Left ventricle myocardium inferior (tissue), 1 donor: ENCODE measurements around the gene ZC3H15. TPM values are rescaled to one million over a fixed set of nuclear protein-coding genes. Genes with fewer than 3 reads are reported as not detected.
"Not testable (repeated sequence)": the region's sequence is repeated elsewhere in the genome, so short reads cannot be mapped to it uniquely, and the experiment has no call there.

Source experiments
- DNase-seq: peaks from one replicate; pipeline ENCODE4 v3.0.0-alpha.2; 2020
- H3K27ac ChIP-seq: fragments of 200-600 bp; replicated peaks from 2 replicates; pipeline ENCODE4 v1.8.0; 2021
- H3K27me3 ChIP-seq: fragments of 200-600 bp; 2 replicates; pipeline ENCODE4 v1.8.0; 2021; ENCODE audit warnings: low read depth
- H3K36me3 ChIP-seq: fragments of 200-600 bp; 2 replicates; pipeline ENCODE4 v1.8.0; 2021
- H3K4me1 ChIP-seq: fragments of 200-600 bp; 2 replicates; pipeline ENCODE4 v1.8.0; 2021
- H3K4me3 ChIP-seq: fragments of 200-600 bp; 2 replicates; pipeline ENCODE4 v1.8.0; 2021; ENCODE audit warnings: mild to moderate bottlenecking, moderate library complexity
- H3K9me3 ChIP-seq: fragments of 200-600 bp; replicated peaks from 2 replicates; pipeline ENCODE4 v1.8.0; 2021
- intact Hi-C: fragments of 100-400 bp; cut with micrococcal nuclease; formaldehyde crosslinking; loops from one replicate; pipeline ENCODE4 v1.11.0; 2022
- long read RNA-seq: library from polyadenylated mRNA; unstranded; transcript quantifications from one replicate; pipeline ENCODE4 v2.0.0, GENCODE V29; 2021
- total RNA-seq: library from RNA; stranded (reverse); fragmentation: NEBNext Ultra II Directional; extraction: Animal tissue kit (Norgen Biotek cat#: 25700); gene quantifications from one replicate; pipeline ENCODE4 v1.2.1, GENCODE V29; 2021
- TF ChIP-seq, protein P1 (sequence below): fragments of 200-600 bp; IDR thresholded peaks from 2 replicates; pipeline ENCODE4 v1.8.0; 2021; ENCODE audit warnings: antibody characterized with exemption, mild to moderate bottlenecking, borderline replicate concordance
- donor health status: DM: no; HTN: yes; CAD: no; lungs with severe emphysema.

The ZC3H15 gene
- 30.5 TPM for total RNA-seq
- long read RNA-seq, transcript ZC3H15-201 (10 exons, 2,138 nt) = major isoform, 57 of 59 reads
- long read RNA-seq, partial matches to known transcripts = 1 of 59 reads
- long read RNA-seq, other reads (novel, unspliced or antisense) = 1 of 59 reads

DNA sequence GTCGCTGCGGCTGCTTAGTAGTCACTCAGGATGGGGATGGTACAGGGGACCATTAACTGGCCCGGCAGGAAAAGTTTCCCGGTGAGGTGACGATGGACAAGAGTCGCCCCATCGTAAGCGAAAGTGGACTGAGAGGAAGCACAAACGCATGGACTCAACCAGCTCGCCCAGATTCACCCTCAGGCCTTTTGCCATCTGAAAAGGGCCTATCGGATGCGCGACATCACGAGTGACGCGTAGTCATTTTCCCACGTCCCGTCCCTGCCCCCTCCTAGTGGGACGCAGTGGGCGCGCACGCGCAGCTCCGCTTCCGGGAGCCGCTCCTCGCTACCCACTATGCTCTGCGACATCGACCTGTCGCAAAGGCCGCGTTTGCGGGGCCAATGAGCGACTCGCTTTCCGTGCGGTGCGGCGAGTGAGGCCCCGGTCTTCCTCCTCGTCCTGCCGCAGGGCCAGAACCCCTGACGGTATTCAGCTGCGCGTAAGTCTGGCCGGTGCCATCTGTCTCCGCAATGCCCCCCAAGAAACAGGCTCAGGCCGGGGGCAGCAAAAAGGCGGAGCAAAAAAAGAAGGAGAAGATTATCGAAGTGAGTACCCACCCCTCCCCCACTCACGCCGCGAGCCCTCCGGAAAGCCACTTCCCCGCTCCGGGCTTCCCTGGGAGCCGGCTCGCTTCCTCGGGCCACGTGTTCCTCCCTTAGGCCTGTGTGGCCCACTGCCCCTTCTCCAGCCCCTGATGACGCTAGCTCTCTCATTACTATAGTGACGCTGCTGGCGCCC is at the start of gene ZC3H15:
TSS of gene ZC3H15 (plus strand) at position 390 of the 780 bp plus-strand sequence. CDS start at position 513, 123 bp downstream.
- peak; percentile 97 for DNase-seq
- intact Hi-C loops = no loop called here

DNA sequence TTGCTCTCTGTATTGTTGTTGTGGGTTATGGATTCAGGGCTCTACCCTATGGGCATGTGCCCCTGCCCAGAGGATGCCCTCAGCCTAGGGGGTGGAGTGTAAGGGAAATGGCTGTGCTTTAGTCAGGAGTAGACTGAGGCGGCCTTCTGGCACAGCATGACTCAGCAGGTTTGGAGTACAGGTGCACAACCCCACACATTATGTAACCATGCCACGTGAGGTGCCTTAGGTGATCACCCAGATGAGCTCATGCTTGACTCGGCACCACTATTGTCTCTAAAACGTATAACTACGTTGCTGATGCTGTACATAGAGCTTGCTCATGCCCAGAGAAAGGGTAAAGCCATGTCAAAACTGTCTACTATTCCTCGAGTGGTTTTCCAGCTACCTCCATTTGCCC is 48.3 kb upstream of the ZC3H15 start:
- TF ChIP-seq, protein P1, sequence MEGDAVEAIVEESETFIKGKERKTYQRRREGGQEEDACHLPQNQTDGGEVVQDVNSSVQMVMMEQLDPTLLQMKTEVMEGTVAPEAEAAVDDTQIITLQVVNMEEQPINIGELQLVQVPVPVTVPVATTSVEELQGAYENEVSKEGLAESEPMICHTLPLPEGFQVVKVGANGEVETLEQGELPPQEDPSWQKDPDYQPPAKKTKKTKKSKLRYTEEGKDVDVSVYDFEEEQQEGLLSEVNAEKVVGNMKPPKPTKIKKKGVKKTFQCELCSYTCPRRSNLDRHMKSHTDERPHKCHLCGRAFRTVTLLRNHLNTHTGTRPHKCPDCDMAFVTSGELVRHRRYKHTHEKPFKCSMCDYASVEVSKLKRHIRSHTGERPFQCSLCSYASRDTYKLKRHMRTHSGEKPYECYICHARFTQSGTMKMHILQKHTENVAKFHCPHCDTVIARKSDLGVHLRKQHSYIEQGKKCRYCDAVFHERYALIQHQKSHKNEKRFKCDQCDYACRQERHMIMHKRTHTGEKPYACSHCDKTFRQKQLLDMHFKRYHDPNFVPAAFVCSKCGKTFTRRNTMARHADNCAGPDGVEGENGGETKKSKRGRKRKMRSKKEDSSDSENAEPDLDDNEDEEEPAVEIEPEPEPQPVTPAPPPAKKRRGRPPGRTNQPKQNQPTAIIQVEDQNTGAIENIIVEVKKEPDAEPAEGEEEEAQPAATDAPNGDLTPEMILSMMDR = no peak
- no peak overlapping the region for H3K4me3 ChIP-seq
- peaks cover 13% of the 10 kb centered on the region for H3K36me3 ChIP-seq
- H3K4me1 ChIP-seq = no peaks in the 10 kb centered on the region
- H3K27ac ChIP-seq = no peak overlapping the region
- H3K27me3 ChIP-seq = no peaks in the 10 kb centered on the region
- intact Hi-C loops = no loop called here
- DNase-seq = no peak
- no peaks in the 10 kb centered on the region for H3K9me3 ChIP-seq

More for the DNA sequence above, at the start of gene ZC3H15:
- H3K4me3 ChIP-seq = peak within 1 kb of the TSS; percentile 94
- no peaks in the 10 kb centered on the region for H3K36me3 ChIP-seq
- peak within 1 kb of the TSS; percentile 95 for H3K27ac ChIP-seq
- H3K27me3 ChIP-seq = no peaks in the 10 kb centered on the region
- no peaks in the 10 kb centered on the region for H3K9me3 ChIP-seq
- TF ChIP-seq, protein P1 = no peak
- H3K4me1 ChIP-seq = peaks cover 67% of the 10 kb centered on the region

DNA sequence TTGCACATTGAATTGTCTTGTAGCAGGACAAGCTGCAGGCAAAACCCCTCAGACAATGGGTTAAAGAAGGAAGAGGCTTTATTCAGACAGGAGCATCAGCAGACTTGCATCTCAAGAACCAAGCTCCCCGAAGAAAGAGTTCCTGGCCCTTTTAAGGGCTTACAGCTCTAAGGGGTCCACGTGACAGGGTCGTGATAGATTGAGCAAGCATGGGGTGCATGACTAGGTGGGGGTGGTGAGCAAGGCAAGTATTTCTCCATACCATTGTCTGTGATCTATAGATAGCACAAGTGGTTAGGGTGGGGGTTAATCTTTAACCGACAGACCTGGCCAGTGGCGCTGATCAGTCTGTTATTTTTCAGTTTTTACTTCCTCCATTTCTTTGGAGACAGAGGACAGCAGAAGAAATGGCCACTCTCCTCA is 46.4 kb upstream of the ZC3H15 start:
- H3K36me3 ChIP-seq, H3K4me3 ChIP-seq, H3K9me3 ChIP-seq, H3K4me1 ChIP-seq, H3K27ac ChIP-seq, H3K27me3 ChIP-seq, intact Hi-C loops, DNase-seq: not testable (repeated sequence)

DNA sequence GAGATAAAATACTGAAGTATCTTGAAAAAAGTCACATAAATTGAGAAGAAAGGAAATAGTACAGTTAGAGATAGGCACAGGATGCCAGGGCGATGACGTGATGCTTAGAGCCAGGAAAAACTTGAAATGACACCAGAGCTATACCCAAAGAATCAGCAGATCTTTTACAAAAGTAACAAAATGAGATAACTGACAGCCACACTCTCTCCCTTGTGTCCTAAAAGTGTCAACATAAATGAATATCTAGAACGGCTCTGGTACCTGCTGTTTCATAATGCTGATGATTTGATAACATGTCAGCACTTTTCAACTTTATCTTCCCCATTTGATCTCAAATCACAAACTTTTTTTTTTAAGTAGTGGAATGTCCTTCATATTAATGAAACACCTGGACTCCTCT is 45.6 kb upstream of the ZC3H15 start:
- H3K4me1 ChIP-seq = no peaks in the 10 kb centered on the region
- no peak overlapping the region for H3K4me3 ChIP-seq
- intact Hi-C loops = no loop called here
- no peak overlapping the region for H3K27ac ChIP-seq
- TF ChIP-seq, protein P1 = no peak
- no peak for DNase-seq
- peaks cover 5% of the 10 kb centered on the region for H3K36me3 ChIP-seq
- no peaks in the 10 kb centered on the region for H3K9me3 ChIP-seq
- H3K27me3 ChIP-seq = no peaks in the 10 kb centered on the region

DNA sequence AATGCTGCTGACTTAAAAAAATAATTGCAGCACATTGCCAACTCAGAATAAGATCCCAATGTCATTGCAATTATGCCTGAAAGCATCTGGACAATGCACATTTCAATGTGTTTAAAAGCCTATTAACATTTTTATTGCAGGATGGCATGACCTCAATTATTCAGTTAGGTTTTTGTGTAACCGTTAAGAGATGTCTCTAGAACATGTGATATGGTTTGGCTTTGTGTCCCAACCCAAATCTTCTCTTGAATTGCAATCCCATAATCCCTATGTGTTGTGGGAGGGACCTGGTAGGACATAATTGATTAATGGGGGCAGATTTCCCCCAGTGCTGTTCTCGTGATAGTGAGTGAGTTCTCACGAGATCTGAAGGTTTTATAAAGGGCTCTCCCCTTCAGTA is 43.2 kb upstream of the ZC3H15 start:
- Histone ChIP-seq H3K4me3 (no peak overlapping the region), H3K36me3 (no peaks in the 10 kb centered on the region), H3K9me3 (no peaks in the 10 kb centered on the region), H3K27ac (no peak overlapping the region), H3K27me3 (no peaks in the 10 kb centered on the region), H3K4me1 (no peaks in the 10 kb centered on the region)
- TF ChIP-seq, protein P1 = no peak
- DNase-seq = no peak
- intact Hi-C loops = no loop called here

DNA sequence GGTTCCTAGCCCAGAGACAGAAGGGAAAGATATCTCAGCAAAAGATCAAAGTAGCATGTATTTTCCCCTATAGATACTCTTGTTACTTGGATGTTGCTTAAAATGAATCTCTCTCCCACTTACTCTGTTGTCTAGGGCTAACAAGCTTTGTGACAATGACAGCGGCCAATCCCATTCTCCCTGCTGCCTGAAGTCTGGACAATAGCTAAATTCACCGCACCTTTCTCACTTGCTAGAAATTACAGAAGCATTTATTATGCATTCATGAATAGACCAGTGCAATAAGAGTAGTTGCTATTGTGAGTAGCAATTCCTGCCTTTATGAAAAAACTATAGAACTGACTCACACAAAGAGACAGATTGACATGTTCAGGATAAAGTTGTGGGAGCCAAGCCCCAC is 42.2 kb upstream of the ZC3H15 start:
- no peaks in the 10 kb centered on the region for H3K4me1 ChIP-seq
- H3K4me3 ChIP-seq = no peak overlapping the region
- H3K36me3 ChIP-seq = no peaks in the 10 kb centered on the region
- H3K27ac ChIP-seq = no peak overlapping the region
- H3K27me3 ChIP-seq = no peaks in the 10 kb centered on the region
- TF ChIP-seq, protein P1 = no peak
- no peak for DNase-seq
- no peaks in the 10 kb centered on the region for H3K9me3 ChIP-seq
- intact Hi-C loops = no loop called here
